SK-N-SH (cell line): ENCODE data around the gene PVRIG. TPM values are rescaled to one million over a fixed set of nuclear protein-coding genes. Genes with fewer than 3 reads are reported as not detected.
"Not testable (repeated sequence)": the region's sequence is repeated elsewhere in the genome, so short reads cannot be mapped to it uniquely, and the experiment has no call there.

Experiments used
- CTCF ChIA-PET: fragments of 300-600, 350-600 bp; formaldehyde crosslinking; extraction: SDS; loops from one replicate; lab custom pipeline; 2021; lab: Yijun Ruan, JAX
- POLR2A ChIA-PET: fragments of 350-600 bp; sonication (Branson Sonifier 250); formaldehyde crosslinking; extraction: SDS; loops from one replicate; lab custom pipeline; 2020; ENCODE audit warnings: antibody characterized with exemption, inconsistent platforms; lab: Yijun Ruan, JAX
- DNase-seq: peaks from one replicate; pipeline ENCODE4 v3.0.0; 2012
- H2AFZ ChIP-seq: fragments of 200-600 bp; sonication (generic); 2 replicates; pipeline ENCODE4 v1.8.1; 2016; ENCODE audit warnings: antibody characterized with exemption, mild to moderate bottlenecking, low read depth
- H3F3A ChIP-seq: fragments of 200-600 bp; sonication (generic); replicated peaks from 2 replicates; pipeline ENCODE3; 2016; ENCODE audit warnings: antibody characterized with exemption, mild to moderate bottlenecking; ENCODE audit not compliant: insufficient read depth
- H3K27ac ChIP-seq, 2 experiments: fragments of 200-500 bp in 1 of 2; fragments of 200-600 bp in 1 of 2; sonication (Bioruptor generic) in 1 of 2; sonication (generic), shearing (Covaris generic) in 1 of 2; 2 replicates each; pipeline versions ENCODE4 v1.5.1 to v1.6.1; 2014 to 2016; ENCODE audit warnings: low read depth in 2 of 2, inconsistent platforms in 1 of 2, low read length in 1 of 2, mild to moderate bottlenecking in 1 of 2, mixed read lengths in 1 of 2
- H3K27me3 ChIP-seq: fragments of 200-600 bp; sonication (generic), shearing (Covaris generic); 2 replicates; pipeline ENCODE4 v1.6.1; 2016; ENCODE audit warnings: mixed run types; ENCODE audit not compliant: insufficient read depth
- H3K36me3 ChIP-seq, 2 experiments: fragments of 200-500 bp in 1 of 2; fragments of 200-600 bp in 1 of 2; sonication (Bioruptor generic) in 1 of 2; sonication (generic) in 1 of 2; replicated peaks in 1 of 2; 2 replicates each; pipeline versions ENCODE3 to v1.5.1; 2014 to 2016; ENCODE audit warnings: low read length in 1 of 2, mild to moderate bottlenecking in 1 of 2; ENCODE audit not compliant: insufficient read depth in 2 of 2, control insufficient read depth in 1 of 2
- H3K4me1 ChIP-seq, 2 experiments: fragments of 200-500 bp in 1 of 2; fragments of 200-600 bp in 1 of 2; sonication (Bioruptor generic) in 1 of 2; sonication (generic), shearing (Covaris generic) in 1 of 2; 2 replicates each; pipeline versions ENCODE4 v1.5.1 to v1.6.1; 2014 to 2016; ENCODE audit warnings: low read depth in 1 of 2, low read length in 1 of 2, mixed run types in 1 of 2; ENCODE audit not compliant: insufficient read depth in 2 of 2, control insufficient read depth in 1 of 2
- H3K4me2 ChIP-seq: fragments of 200-600 bp; sonication (generic), shearing (Covaris generic); 2 replicates; pipeline ENCODE4 v1.6.1; 2017; ENCODE audit warnings: mixed run types
- H3K4me3 ChIP-seq, 2 experiments: fragments of 200-500 bp in 1 of 2; fragments of 200-600 bp in 1 of 2; sonication (Bioruptor generic) in 1 of 2; sonication (generic), shearing (Covaris generic) in 1 of 2; 2 replicates each; pipeline versions ENCODE4 v1.5.1 to v1.8.1; 2014 to 2016; ENCODE audit warnings: low read depth in 2 of 2, inconsistent platforms in 1 of 2, low read length in 1 of 2, mild to moderate bottlenecking in 1 of 2, mixed read lengths in 1 of 2, moderate library complexity in 1 of 2
- H3K79me2 ChIP-seq: fragments of 200-600 bp; sonication (generic); 2 replicates; pipeline ENCODE4 v1.8.1; 2017; ENCODE audit warnings: mild to moderate bottlenecking; ENCODE audit not compliant: insufficient read depth
- H3K9ac ChIP-seq: fragments of 200-600 bp; sonication (generic); 2 replicates; pipeline ENCODE4 v1.6.1; 2017; ENCODE audit warnings: mixed run types
- H3K9me2 ChIP-seq: fragments of 200-600 bp; sonication (generic); 2 replicates; pipeline ENCODE4 v1.6.1; 2017; ENCODE audit warnings: mixed run types
- H3K9me3 ChIP-seq: fragments of 200-600 bp; sonication (generic); 2 replicates; pipeline ENCODE4 v1.6.1; 2017; ENCODE audit warnings: mixed run types, mild to moderate bottlenecking, moderate library complexity
- H4K20me1 ChIP-seq: fragments of 200-600 bp; sonication (generic); 2 replicates; pipeline ENCODE4 v1.6.1; 2017; ENCODE audit warnings: mild to moderate bottlenecking, mixed run types; ENCODE audit not compliant: insufficient read depth
- FOXJ3 ChIP-seq: sonication (generic); formaldehyde crosslinking; IDR thresholded peaks from 2 replicates; pipeline ENCODE4 v1.5.1; 2020; ENCODE audit warnings: mild to moderate bottlenecking, missing genetic modification reagents
- GABPA ChIP-seq: IDR thresholded peaks from 2 replicates; pipeline ENCODE4 v1.4.0; 2012; ENCODE audit warnings: low read depth, mild to moderate bottlenecking
- NFIC ChIP-seq: IDR thresholded peaks from 2 replicates; pipeline ENCODE4 v1.4.0; 2012; ENCODE audit warnings: borderline replicate concordance
- NRF1 ChIP-seq: IDR thresholded peaks from 2 replicates; pipeline ENCODE4 v1.6.1; 2012; ENCODE audit warnings: low read depth, mild to moderate bottlenecking, low read length
- POLR2AphosphoS5 ChIP-seq: IDR thresholded peaks from 2 replicates; pipeline ENCODE4 v1.6.1; 2012; ENCODE audit warnings: low read depth, low read length
- RXRA ChIP-seq: IDR thresholded peaks from 2 replicates; pipeline ENCODE4 v1.4.0; 2012; ENCODE audit warnings: low read depth, mild to moderate bottlenecking, borderline replicate concordance
- SIN3A ChIP-seq: IDR thresholded peaks from 2 replicates; pipeline ENCODE4 v1.6.1; 2012; ENCODE audit warnings: low read depth, mild to moderate bottlenecking, low read length, moderate library complexity, borderline replicate concordance
- SMC3 ChIP-seq: IDR thresholded peaks from 2 replicates; pipeline ENCODE4 v1.6.1; 2012; ENCODE audit warnings: low read depth, low read length, improper control_type of control experiment
- TAF1 ChIP-seq: IDR thresholded peaks from 2 replicates; pipeline ENCODE4 v1.6.1; 2012; ENCODE audit warnings: low read depth, mild to moderate bottlenecking, low read length, moderate library complexity, borderline replicate concordance
- TEAD4 ChIP-seq: IDR thresholded peaks from 2 replicates; pipeline ENCODE4 v1.4.0; 2012; ENCODE audit warnings: mild to moderate bottlenecking, borderline replicate concordance; ENCODE audit not compliant: insufficient read depth
- USF1 ChIP-seq: IDR thresholded peaks from 2 replicates; pipeline ENCODE4 v1.4.0; 2012; ENCODE audit warnings: low read depth, borderline replicate concordance
- USF2 ChIP-seq: fragments of 150-350 bp; IDR thresholded peaks from 2 replicates; pipeline ENCODE4 v1.6.1; 2017; ENCODE audit warnings: antibody characterized with exemption, low read length, low read depth, borderline replicate concordance
- WGBS: methylation state at CpG from one replicate; pipeline ENCODE4 v1.1.6; 2017; ENCODE audit warnings: low lambda C conversion rate; 5-methylcytosine and 5-hydroxymethylcytosine counted together
- polyA plus RNA-seq, 3 experiments: library from polyadenylated mRNA; depleted of rRNA; stranded (reverse); fragments of >200 nt; gene quantifications; 2 replicates each; pipeline ENCODE4 v1.2.3, GENCODE V29; 2012

PVRIG gene
- polyA plus RNA-seq, 1 of the 3 experiments (the other 2 are of a cell fraction) = not detected

- Histone ChIP-seq H2AFZ (no peak overlapping the region), H3K9me3 (no peaks in the 10 kb centered on the region), H4K20me1 (no peaks in the 10 kb centered on the region), H3F3A (peaks cover 6% of the 10 kb centered on the region), H3K9ac (no peak overlapping the region), H3K4me3 (no peak overlapping the region), H3K27ac (no peak overlapping the region), H3K4me2 (no peak overlapping the region), H3K36me3 (peaks cover 0 to 7% of the 10 kb centered on the region in 2 experiments), H3K79me2 (no peaks in the 10 kb centered on the region), H3K4me1 (no peaks in the 10 kb centered on the region; a peak in 1 of 4 replicates), H3K9me2 (no peaks in the 10 kb centered on the region), H3K27me3 (no peaks in the 10 kb centered on the region)
- ChIA-PET CTCF (interaction anchor here (0.8 to 15.9 kb wide), 4 partner anchors 20 to 92 kb away, joined by 3 to 262 read pairs (median 4); no protein-coding TSS in a partner anchor), POLR2A (no interaction called here)
- 95% methylated on average over 12 of the region's 13 CpGs for WGBS
- DNase-seq = no peak
- no peak for TF ChIP-seq TEAD4
- no peak for TF ChIP-seq USF2
- TF ChIP-seq NRF1 = no peak
- TF ChIP-seq RXRA = no peak
- no peak for TF ChIP-seq FOXJ3 (CRISPR knock-in tag)
- TF ChIP-seq TAF1 = no peak
- no peak for TF ChIP-seq USF1
- no peak for TF ChIP-seq POLR2AphosphoS5
- no peak for TF ChIP-seq SIN3A
- TF ChIP-seq GABPA = no peak
- no peak for TF ChIP-seq NFIC
- no peak for TF ChIP-seq SMC3
Measured at GRCh38 chr7:100222445-100223132, 2.8 kb downstream of the PVRIG start.

GRCh38 chr7:100223376-100223927 is 3.7 kb downstream of the PVRIG start:
- H3F3A ChIP-seq, H3K4me3 ChIP-seq, POLR2A ChIA-PET, H3K9me3 ChIP-seq, H3K4me2 ChIP-seq, H3K27ac ChIP-seq, H3K9ac ChIP-seq, H3K36me3 ChIP-seq, H3K9me2 ChIP-seq, H4K20me1 ChIP-seq, H3K27me3 ChIP-seq, H2AFZ ChIP-seq, H3K4me1 ChIP-seq, H3K79me2 ChIP-seq, DNase-seq: not testable (repeated sequence)
- 90% methylated on average over 17 of the region's 17 CpGs for WGBS
- CTCF ChIA-PET = interaction anchor here (0.8 to 1.4 kb wide), 2 partner anchors 33 to 93 kb away, joined by 3 to 4 read pairs; no protein-coding TSS in a partner anchor

GRCh38 chr7:100224891-100225290 is 5.1 kb downstream of the PVRIG start:
- POLR2A ChIA-PET = not testable (repeated sequence)

GRCh38 chr7:100234660-100235317 is 15.0 kb downstream of the PVRIG start:
- H2AFZ ChIP-seq, H3K27ac ChIP-seq, H3K9me3 ChIP-seq, H3K9me2 ChIP-seq, POLR2A ChIA-PET, H3K36me3 ChIP-seq, H3K27me3 ChIP-seq, H3K4me1 ChIP-seq, H3K79me2 ChIP-seq, H3K4me2 ChIP-seq, DNase-seq, H3K4me3 ChIP-seq, H3K9ac ChIP-seq, H3F3A ChIP-seq, H4K20me1 ChIP-seq: not testable (repeated sequence)
- 93% methylated on average over 8 of the region's 8 CpGs for WGBS
- CTCF ChIA-PET = interaction anchor here (2.0 kb wide), 1 partner anchor 17 kb away, joined by 7 read pairs; no protein-coding TSS in a partner anchor

More at GRCh38 chr7:100224891-100225290, 5.1 kb downstream of the PVRIG start:
- H3K9me2 ChIP-seq, H4K20me1 ChIP-seq, H3K9me3 ChIP-seq, H3K36me3 ChIP-seq, H3K27me3 ChIP-seq, H3K27ac ChIP-seq, H3K4me3 ChIP-seq, CTCF ChIA-PET, H3K4me1 ChIP-seq, H3K9ac ChIP-seq, H2AFZ ChIP-seq, H3K4me2 ChIP-seq, DNase-seq, H3F3A ChIP-seq, H3K79me2 ChIP-seq: not testable (repeated sequence)
- WGBS = 90% methylated on average over 6 of the region's 6 CpGs
